ENCODE results near the gene SLC16A2.

Gene SLC16A2

GRCh38 chrX:74420196-74421035, 877 bp upstream of the SLC16A2 start:
- DNase-seq: peak; percentile 72
- H3K36me3 Mint-ChIP-seq (ENCODE audit: low read depth): no peaks in the 10 kb centered on the region

GRCh38 chrX:74421740-74422352, 553 bp downstream of the SLC16A2 start:
- no peak for TF ChIP-seq CTCF (IDR thresholded peaks at IDR 0.05)
- peak overlapping the region; percentile 85 for H3K27ac Mint-ChIP-seq
- peak; percentile 15 for DNase-seq
- H3K36me3 Mint-ChIP-seq (ENCODE audit: low read depth): no peaks in the 10 kb centered on the region
- H3K9me3 Mint-ChIP-seq: peaks cover 29% of the 10 kb centered on the region
- H3K27me3 Mint-ChIP-seq (ENCODE audit: low read depth, poor library complexity): peaks cover 9% of the 10 kb centered on the region
- peaks cover 31% of the 10 kb centered on the region for H3K4me1 Mint-ChIP-seq
- peak overlapping the region; percentile 92 for H3K4me3 Mint-ChIP-seq

More at GRCh38 chrX:74420196-74421035, 877 bp upstream of the SLC16A2 start:
- Mint-ChIP-seq H3K27ac (peak overlapping the region; percentile 92), H3K27me3 (ENCODE audit: low read depth, poor library complexity) (peaks cover 9% of the 10 kb centered on the region), H3K4me3 (peak overlapping the region; percentile 88), H3K4me1 (peaks cover 31% of the 10 kb centered on the region), H3K9me3 (peaks cover 29% of the 10 kb centered on the region)
- no peak for TF ChIP-seq CTCF (IDR thresholded peaks at IDR 0.05)

- peak overlapping the region; percentile 92 for H3K4me3 Mint-ChIP-seq
- peaks cover 24% of the 10 kb centered on the region for H3K9me3 Mint-ChIP-seq
- H3K4me1 Mint-ChIP-seq: peaks cover 37% of the 10 kb centered on the region
- H3K27ac Mint-ChIP-seq: peak overlapping the region; percentile 85
- TF ChIP-seq CTCF (IDR thresholded peaks at IDR 0.05): no peak
- no peaks in the 10 kb centered on the region for H3K36me3 Mint-ChIP-seq (ENCODE audit: low read depth)
- peaks cover 9% of the 10 kb centered on the region for H3K27me3 Mint-ChIP-seq (ENCODE audit: low read depth, poor library complexity)
- DNase-seq: peak; percentile 67
Observed at GRCh38 chrX:74422576-74423288, 1.4 kb downstream of the SLC16A2 start.

DNA sequence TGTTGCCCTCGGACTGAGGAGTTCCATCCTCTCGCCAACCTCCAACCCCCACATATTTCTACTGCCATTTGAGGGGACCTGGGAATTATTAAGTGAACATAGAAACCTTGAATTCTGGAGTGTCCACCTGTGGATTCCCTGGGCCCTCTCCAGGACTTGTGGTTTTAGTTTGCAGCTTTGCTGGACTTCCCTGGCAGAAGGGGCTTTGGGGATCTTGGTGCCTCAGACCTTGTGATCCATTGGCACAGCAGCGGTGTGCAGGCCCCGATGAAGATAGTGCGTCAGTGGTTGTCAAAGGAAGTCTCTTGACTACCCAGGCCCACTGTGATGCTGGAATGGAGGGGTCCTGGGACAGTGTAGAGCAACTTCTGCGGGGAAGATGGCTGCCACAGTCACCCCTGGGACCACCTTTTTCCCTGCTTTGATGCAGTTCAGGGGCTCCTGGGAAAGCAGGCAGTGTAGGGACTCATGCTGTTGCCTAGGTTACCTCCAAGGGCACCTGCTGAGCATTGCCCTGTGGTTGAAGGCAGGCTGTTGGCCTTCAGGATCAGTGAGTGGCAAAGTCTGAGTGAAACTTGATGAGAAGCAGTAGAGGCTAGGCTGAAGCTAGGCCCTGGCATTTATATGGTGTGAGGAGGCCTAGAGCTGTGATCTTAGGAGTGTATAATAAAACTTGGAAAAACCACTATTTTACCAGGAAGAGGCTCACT, 2.2 kb downstream of the SLC16A2 start:
- peak; percentile 15 for DNase-seq
- TF ChIP-seq CTCF (IDR thresholded peaks at IDR 0.05): no peak
- Mint-ChIP-seq H3K36me3 (ENCODE audit: low read depth) (peaks cover 3% of the 10 kb centered on the region), H3K4me3 (peak overlapping the region; percentile 92), H3K9me3 (peaks cover 27% of the 10 kb centered on the region), H3K27ac (peak overlapping the region; percentile 37), H3K27me3 (ENCODE audit: low read depth, poor library complexity) (peaks cover 10% of the 10 kb centered on the region), H3K4me1 (peaks cover 41% of the 10 kb centered on the region)

- no peak overlapping the region for H3K27ac Mint-ChIP-seq
- H3K4me3 Mint-ChIP-seq: no peak overlapping the region
- DNase-seq: no peak
- H3K9me3 Mint-ChIP-seq: peaks cover 25% of the 10 kb centered on the region
- no peak for TF ChIP-seq CTCF (IDR thresholded peaks at IDR 0.05)
- peaks cover 45% of the 10 kb centered on the region for H3K4me1 Mint-ChIP-seq
- peaks cover 14% of the 10 kb centered on the region for H3K36me3 Mint-ChIP-seq (ENCODE audit: low read depth)
- H3K27me3 Mint-ChIP-seq (ENCODE audit: low read depth, poor library complexity): peaks cover 11% of the 10 kb centered on the region
Observed at GRCh38 chrX:74426071-74426470, 4.8 kb downstream of the SLC16A2 start.
